ENCODE results near the gene DLGAP4.

GRCh38 chr20:36281785-36282380, 24.3 kb upstream of the DLGAP4 start:
- TF ChIP-seq JUND (CRISPR knock-in tag; IDR thresholded peaks at IDR 0.05) (no peak), POLR2A (IDR thresholded peaks at IDR 0.05; ENCODE audit: insufficient read depth in 1 of 2, low read depth in 2 of 2, low read length in 2 of 2) (no peak), ZNF10 (CRISPR knock-in tag; IDR thresholded peaks at IDR 0.05; ENCODE audit: borderline replicate concordance, low read depth) (no peak), ZBTB43 (CRISPR knock-in tag; conservative IDR thresholded peaks at IDR 0.05) (no peak), MAX (IDR thresholded peaks at IDR 0.05) (no peak), ZSCAN31 (CRISPR knock-in tag; IDR thresholded peaks at IDR 0.05; ENCODE audit: low read depth) (no peak), TCF12 (IDR thresholded peaks at IDR 0.05) (no peak), TCF12 (CRISPR knock-in tag; IDR thresholded peaks at IDR 0.05) (no peak), AGO2 (optimal IDR thresholded peaks at IDR 0.05; ENCODE audit: low read depth, low read length) (no peak)

All from HepG2 (cell line).